Fibroblast of villous mesenchyme (primary cell): ENCODE measurements around the gene RGS3. TPM values are rescaled to one million over a fixed set of nuclear protein-coding genes. Genes with fewer than 3 reads are reported as not detected.

Experiments
- DNase-seq: peaks from one replicate; pipeline ENCODE4 v3.0.0-alpha.2; 2010; ENCODE audit warnings: low read depth
- H3K4me3 ChIP-seq: 2 replicates; pipeline ENCODE4 v1.5.1; 2011; ENCODE audit warnings: low read depth, mild to moderate bottlenecking, low read length
- total RNA-seq: library from RNA; depleted of rRNA; stranded (reverse); fragments of >200 nt; gene quantifications from 2 replicates; pipeline ENCODE4 v1.2.3, GENCODE V29; 2012
- TF ChIP-seq, protein P1 (sequence below): IDR thresholded peaks from 2 replicates; pipeline ENCODE4 v1.5.1; 2012; ENCODE audit warnings: low read depth, mild to moderate bottlenecking, low read length; ENCODE audit not compliant: insufficient read depth

RGS3 gene
- total RNA-seq, 1 donor: 37.1 TPM

- TF ChIP-seq, protein P1, sequence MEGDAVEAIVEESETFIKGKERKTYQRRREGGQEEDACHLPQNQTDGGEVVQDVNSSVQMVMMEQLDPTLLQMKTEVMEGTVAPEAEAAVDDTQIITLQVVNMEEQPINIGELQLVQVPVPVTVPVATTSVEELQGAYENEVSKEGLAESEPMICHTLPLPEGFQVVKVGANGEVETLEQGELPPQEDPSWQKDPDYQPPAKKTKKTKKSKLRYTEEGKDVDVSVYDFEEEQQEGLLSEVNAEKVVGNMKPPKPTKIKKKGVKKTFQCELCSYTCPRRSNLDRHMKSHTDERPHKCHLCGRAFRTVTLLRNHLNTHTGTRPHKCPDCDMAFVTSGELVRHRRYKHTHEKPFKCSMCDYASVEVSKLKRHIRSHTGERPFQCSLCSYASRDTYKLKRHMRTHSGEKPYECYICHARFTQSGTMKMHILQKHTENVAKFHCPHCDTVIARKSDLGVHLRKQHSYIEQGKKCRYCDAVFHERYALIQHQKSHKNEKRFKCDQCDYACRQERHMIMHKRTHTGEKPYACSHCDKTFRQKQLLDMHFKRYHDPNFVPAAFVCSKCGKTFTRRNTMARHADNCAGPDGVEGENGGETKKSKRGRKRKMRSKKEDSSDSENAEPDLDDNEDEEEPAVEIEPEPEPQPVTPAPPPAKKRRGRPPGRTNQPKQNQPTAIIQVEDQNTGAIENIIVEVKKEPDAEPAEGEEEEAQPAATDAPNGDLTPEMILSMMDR: no peak
- H3K4me3 ChIP-seq: no peak overlapping the region
- no peak for DNase-seq
These were observed 168.5 kb downstream of the RGS3 start for GRCh38 chr9:113631871-113632665.

GRCh38 chr9:113632776-113633590, 169.5 kb downstream of the RGS3 start:
- TF ChIP-seq, protein P1: no peak
- DNase-seq: peak; percentile 41
- no peak overlapping the region for H3K4me3 ChIP-seq

DNA sequence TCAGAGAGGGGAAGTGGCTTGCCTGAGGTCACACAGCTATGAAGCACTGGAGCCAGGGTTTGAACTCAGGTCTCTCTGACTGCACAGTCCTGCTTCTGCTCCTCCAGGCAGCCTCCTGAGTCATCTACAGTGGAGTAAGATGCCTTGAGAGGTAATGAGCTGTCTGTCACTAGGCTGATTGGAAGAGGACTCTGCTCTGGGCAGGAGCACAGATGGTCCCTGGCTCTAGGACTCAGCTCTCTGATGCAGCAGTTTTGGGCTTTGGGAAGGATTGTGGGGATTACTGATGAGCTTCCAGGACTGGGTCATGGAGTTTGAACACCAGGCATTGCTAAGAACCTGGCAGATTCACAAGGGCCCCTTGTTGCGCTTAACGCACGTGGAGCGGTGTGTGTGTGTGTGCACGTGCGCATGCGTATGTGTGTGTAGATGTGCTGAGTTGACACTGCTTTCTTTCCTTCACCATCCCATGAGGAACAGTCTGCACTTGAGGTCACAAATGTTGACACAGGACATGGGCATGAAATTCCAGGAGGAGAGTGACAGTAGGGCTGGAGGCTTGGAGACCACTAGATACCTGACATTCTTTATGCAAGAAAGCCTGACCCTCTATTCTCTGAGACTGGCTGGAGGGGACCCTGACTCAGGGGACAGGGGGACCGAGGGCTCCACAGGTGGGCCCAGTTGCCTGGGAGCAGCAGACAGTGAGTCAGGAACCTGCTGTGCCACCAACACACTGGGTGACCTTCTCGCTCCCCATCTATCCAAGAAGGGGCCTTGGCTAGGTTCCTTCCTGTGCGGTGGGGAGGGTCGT, 170.5 kb downstream of the RGS3 start:
- H3K4me3 ChIP-seq: no peak overlapping the region
- TF ChIP-seq, protein P1: no peak
- DNase-seq: no peak

DNA sequence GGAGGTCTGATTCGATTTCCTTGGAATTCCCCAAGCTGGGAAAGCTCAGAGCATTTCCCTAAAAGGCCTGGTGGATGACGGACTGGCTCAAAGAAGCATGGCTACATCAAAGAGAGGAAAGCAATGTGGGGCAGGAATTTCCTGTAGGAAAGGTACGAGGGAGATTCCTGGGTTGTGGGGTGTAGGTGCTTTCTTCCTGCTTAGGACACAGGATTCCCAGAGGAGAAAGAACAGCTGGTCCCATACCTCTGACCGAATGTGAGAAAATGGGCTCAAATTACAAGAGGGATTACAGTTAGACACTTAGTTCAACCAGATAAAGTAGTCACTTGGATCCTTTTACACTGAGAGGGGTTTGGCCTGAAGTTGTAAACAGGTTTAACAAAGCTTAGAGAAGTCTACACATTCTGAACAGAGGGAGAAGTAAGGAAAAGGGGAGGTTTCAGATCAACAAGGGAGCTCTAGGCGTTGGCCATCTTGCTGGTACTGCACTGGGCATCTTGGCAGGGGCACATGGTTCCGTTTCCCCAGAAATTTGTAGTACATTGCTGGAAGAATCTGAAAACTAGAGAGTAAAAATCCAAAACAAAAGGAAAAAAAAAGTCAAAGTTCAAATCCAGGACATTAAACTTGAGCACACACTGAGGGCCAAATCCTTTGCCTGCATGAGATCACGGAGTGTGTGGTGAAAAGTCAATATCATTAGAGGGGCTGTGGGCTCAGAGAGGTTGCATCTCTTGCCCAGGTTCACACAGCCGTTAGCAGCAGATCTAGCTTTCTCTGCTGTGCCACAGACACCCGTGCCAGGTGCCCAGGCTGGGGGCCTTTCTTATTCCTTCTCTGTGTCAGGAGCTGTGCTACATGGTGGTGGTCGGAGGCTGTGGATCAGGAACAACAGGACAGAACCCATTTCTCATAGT, 171.3 kb downstream of the RGS3 start:
- peak; percentile 61 for DNase-seq

GRCh38 chr9:113635586-113635985, 172.1 kb downstream of the RGS3 start:
- no peak for DNase-seq
- TF ChIP-seq, protein P1: no peak
- H3K4me3 ChIP-seq: no peak overlapping the region

More for the DNA sequence above, 171.3 kb downstream of the RGS3 start:
- TF ChIP-seq, protein P1: no peak
- H3K4me3 ChIP-seq: no peak overlapping the region
